ENCODE results near the gene ITPRIPL2.

Gene ITPRIPL2

GRCh38 chr16:19073863-19074262 is 39.9 kb upstream of the ITPRIPL2 start:
- no peak for DNase-seq (ENCODE audit: low spot score)
- H3K27ac ChIP-seq = no peak overlapping the region
- no peak for TF ChIP-seq CTCF (IDR thresholded peaks at IDR 0.05)
- H3K4me3 ChIP-seq = no peak overlapping the region

GRCh38 chr16:19075511-19075910 is 38.3 kb upstream of the ITPRIPL2 start:
- TF ChIP-seq CTCF (IDR thresholded peaks at IDR 0.05) = no peak
- no peak for DNase-seq (ENCODE audit: low spot score)
- no peak overlapping the region for H3K4me3 ChIP-seq
- H3K27ac ChIP-seq = no peak overlapping the region

- H3K27ac ChIP-seq = no peak overlapping the region
- H3K4me3 ChIP-seq = no peak overlapping the region
- no peak for TF ChIP-seq CTCF (IDR thresholded peaks at IDR 0.05)
These were observed 35.9 kb upstream of the ITPRIPL2 start for GRCh38 chr16:19077879-19078278.

GRCh38 chr16:19083670-19084069 is 30.1 kb upstream of the ITPRIPL2 start:
- TF ChIP-seq CTCF (IDR thresholded peaks at IDR 0.05) = no peak
- H3K27ac ChIP-seq = no peak overlapping the region
- no peak overlapping the region for H3K4me3 ChIP-seq
- no peak for DNase-seq (ENCODE audit: low spot score)

More at GRCh38 chr16:19077879-19078278, 35.9 kb upstream of the ITPRIPL2 start:
- DNase-seq (ENCODE audit: low spot score) = no peak

- DNase-seq (ENCODE audit: low spot score) = no peak
- H3K27ac ChIP-seq = no peak overlapping the region
- TF ChIP-seq CTCF (IDR thresholded peaks at IDR 0.05) = no peak
- H3K4me3 ChIP-seq = no peak overlapping the region
These were observed 29.6 kb upstream of the ITPRIPL2 start for GRCh38 chr16:19084139-19084538.

DNA sequence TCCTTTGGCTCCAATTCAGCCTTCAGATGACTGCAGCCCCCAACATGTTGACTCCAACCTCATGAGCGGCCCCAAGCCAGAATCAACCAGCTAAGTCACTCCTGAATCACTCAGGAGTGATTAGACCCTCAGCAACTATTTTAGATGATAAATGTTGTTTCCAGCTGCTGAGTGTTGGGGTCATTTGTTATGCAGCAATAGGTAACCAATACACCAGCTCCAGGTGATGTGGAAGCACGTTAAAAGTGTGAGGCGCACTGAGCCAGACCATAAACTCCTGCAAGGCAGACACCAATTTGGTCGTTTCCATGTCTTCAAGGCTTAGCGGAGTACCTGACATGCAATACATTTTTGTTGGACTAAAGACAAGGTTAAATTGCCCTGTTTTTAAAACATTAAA is 28.9 kb upstream of the ITPRIPL2 start:
- DNase-seq (ENCODE audit: low spot score) = no peak
- no peak overlapping the region for H3K4me3 ChIP-seq
- no peak overlapping the region for H3K27ac ChIP-seq
- no peak for TF ChIP-seq CTCF (IDR thresholded peaks at IDR 0.05)

DNA sequence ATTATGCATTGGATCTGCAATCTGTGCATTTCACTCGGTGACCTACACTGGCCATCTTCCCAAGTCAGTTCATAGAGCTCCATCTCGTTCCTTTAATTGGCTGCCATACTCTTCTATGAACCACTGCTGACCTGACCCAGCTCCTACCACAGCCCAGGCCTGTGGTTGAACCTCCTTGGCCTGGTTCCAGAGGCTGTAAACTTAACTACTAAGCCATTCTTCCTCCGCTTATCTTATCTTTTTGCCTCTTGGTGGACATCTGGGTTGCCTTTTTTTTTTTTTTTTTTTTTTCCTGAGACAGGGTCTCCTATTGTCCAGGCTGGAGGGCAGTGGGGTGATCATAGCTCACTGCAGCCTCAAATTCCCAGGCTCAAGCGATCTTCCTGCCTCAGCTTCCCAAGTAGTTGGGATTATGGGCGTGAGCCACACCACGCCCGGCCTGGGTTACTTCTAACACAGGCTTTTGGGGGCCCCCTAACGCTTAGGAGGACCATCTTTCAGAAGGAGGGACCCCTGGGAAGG is 28.0 kb upstream of the ITPRIPL2 start:
- no peak for TF ChIP-seq CTCF (IDR thresholded peaks at IDR 0.05)
- Histone ChIP-seq H3K4me3 (no peak overlapping the region), H3K27ac (no peak overlapping the region)
- DNase-seq (ENCODE audit: low spot score) = no peak

Data from coronary artery (tissue), 2 donors.